Measurements from ENCODE around the gene OPRL1.

Gene OPRL1

DNA sequence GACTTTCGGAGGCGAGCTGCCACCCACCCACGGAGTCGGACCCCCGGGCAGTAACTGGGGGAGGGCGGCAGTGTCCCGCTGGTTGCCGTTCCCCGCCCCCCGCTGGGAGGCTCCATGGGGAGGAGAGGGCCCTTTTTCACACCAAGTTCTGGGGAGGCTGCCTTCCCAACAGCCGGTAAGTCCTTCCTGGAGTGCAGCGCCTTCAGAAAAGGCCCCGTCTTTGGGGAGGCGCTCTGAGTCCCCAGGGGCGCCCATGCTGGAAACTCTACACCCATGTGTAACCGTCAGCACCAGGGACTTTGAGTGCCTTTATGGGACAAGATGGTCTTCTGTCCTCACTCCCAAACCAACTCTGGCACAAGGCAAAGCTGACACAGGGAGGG, 30.0 kb upstream of the OPRL1 start:
- Histone ChIP-seq H3K9ac (ENCODE audit: low read length) (no peak overlapping the region), H3K9me2 (replicated peaks; ENCODE audit: insufficient read depth, low read length) (no peaks in the 10 kb centered on the region), H2AFZ (ENCODE audit: low read depth, low read length, severe bottlenecking) (no peak overlapping the region), H3K9me3 (ENCODE audit: insufficient read depth, low read length) (no peaks in the 10 kb centered on the region), H3F3A (ENCODE audit: insufficient read depth) (no peaks in the 10 kb centered on the region), H3K27ac (ENCODE audit: low read depth, low read length) (no peak overlapping the region), H3K4me3 (ENCODE audit: insufficient read depth, low read length, poor library complexity, severe bottlenecking) (no peak overlapping the region), H3K27me3 (ENCODE audit: low read length) (no peaks in the 10 kb centered on the region), H3K79me2 (ENCODE audit: insufficient read depth, low read length) (no peaks in the 10 kb centered on the region), H4K20me1 (ENCODE audit: low read depth, low read length) (no peaks in the 10 kb centered on the region), H3K4me2 (ENCODE audit: low read depth, low read length, poor library complexity, severe bottlenecking) (no peak overlapping the region), H3K36me3 (ENCODE audit: low read length) (no peaks in the 10 kb centered on the region)
- TF ChIP-seq, protein P1, sequence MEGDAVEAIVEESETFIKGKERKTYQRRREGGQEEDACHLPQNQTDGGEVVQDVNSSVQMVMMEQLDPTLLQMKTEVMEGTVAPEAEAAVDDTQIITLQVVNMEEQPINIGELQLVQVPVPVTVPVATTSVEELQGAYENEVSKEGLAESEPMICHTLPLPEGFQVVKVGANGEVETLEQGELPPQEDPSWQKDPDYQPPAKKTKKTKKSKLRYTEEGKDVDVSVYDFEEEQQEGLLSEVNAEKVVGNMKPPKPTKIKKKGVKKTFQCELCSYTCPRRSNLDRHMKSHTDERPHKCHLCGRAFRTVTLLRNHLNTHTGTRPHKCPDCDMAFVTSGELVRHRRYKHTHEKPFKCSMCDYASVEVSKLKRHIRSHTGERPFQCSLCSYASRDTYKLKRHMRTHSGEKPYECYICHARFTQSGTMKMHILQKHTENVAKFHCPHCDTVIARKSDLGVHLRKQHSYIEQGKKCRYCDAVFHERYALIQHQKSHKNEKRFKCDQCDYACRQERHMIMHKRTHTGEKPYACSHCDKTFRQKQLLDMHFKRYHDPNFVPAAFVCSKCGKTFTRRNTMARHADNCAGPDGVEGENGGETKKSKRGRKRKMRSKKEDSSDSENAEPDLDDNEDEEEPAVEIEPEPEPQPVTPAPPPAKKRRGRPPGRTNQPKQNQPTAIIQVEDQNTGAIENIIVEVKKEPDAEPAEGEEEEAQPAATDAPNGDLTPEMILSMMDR (IDR thresholded peaks at IDR 0.05; ENCODE audit: insufficient read depth, low read length, poor library complexity, severe bottlenecking) = no peak
- TF ChIP-seq EZH2phosphoT487 (conservative IDR thresholded peaks at IDR 0.05; ENCODE audit: low read length) = no peak

DNA sequence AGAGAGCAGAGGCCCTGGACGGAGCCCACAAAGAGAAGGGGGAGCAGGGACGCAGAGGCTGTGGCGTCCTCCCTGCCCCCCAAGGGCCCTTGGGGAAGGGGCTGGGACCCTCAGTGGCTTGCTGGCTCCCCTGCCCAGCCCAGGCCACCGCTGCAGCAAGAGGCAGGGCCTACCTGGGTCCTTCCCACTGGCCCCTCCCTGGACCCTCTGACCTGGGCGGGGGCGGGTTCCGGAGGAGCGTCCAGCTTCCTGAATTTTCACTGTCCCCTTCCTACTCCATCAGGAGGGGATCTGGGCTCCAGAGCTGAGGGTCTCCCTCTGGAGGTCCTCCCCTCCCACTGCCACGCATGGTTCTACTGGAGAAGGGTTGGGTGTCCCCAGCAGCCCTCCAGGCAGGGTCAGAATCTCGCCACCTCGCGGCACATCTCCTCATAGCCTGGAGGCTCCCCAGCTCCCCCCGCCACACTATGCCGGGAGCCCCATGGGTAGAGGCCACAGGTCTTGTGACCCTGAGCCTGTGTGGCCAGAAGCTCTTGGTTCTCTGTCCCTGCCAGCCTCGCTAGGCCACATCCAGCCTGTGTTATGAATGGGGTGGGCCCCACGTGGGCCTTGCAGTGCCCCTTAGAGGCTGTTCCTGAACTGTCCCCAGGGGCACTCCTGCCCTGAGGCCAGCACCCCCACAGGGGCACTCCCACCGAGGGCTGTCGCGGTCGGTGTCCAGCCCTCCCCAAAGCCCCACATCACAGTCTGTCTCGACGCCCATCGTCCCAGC, 29.4 kb upstream of the OPRL1 start:
- Histone ChIP-seq H3K79me2 (ENCODE audit: insufficient read depth, low read length) (no peaks in the 10 kb centered on the region), H3K9me3 (ENCODE audit: insufficient read depth, low read length) (no peaks in the 10 kb centered on the region), H2AFZ (ENCODE audit: low read depth, low read length, severe bottlenecking) (no peak overlapping the region), H3K27me3 (ENCODE audit: low read length) (no peaks in the 10 kb centered on the region), H3K4me2 (ENCODE audit: low read depth, low read length, poor library complexity, severe bottlenecking) (no peak overlapping the region), H3K9me2 (replicated peaks; ENCODE audit: insufficient read depth, low read length) (no peaks in the 10 kb centered on the region), H4K20me1 (ENCODE audit: low read depth, low read length) (no peaks in the 10 kb centered on the region), H3K36me3 (ENCODE audit: low read length) (no peaks in the 10 kb centered on the region), H3K27ac (ENCODE audit: low read depth, low read length) (no peak overlapping the region), H3K9ac (ENCODE audit: low read length) (no peak overlapping the region), H3K4me3 (ENCODE audit: insufficient read depth, low read length, poor library complexity, severe bottlenecking) (no peak overlapping the region), H3F3A (ENCODE audit: insufficient read depth) (no peaks in the 10 kb centered on the region)
- no peak for TF ChIP-seq EZH2phosphoT487 (conservative IDR thresholded peaks at IDR 0.05; ENCODE audit: low read length)
- TF ChIP-seq, protein P1 (IDR thresholded peaks at IDR 0.05; ENCODE audit: insufficient read depth, low read length, poor library complexity, severe bottlenecking) = no peak

DNA sequence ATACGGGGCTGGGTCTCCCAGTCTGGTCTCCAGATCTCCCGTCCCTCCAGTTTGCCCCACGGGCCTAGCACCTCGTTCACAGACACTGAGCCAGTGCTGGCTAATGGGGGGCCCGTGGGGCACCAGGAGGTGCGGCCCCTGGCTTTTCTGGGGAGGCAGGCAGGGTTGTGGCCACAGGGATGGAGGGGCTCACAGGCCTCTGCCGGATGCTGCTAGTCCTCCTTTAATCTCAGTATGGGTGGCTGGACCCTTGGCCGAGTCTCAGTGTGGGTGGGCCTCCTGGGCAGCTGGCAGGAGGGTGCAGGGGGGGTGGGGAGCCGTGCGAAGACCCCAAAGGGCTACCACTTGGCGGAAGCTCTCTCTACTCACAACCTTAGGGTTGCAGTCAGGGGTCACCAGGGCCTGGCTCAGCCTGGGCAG, 28.8 kb upstream of the OPRL1 start:
- H3F3A ChIP-seq (ENCODE audit: insufficient read depth) = no peaks in the 10 kb centered on the region
- H3K4me2 ChIP-seq (ENCODE audit: low read depth, low read length, poor library complexity, severe bottlenecking) = no peak overlapping the region
- no peaks in the 10 kb centered on the region for H4K20me1 ChIP-seq (ENCODE audit: low read depth, low read length)
- H3K9me3 ChIP-seq (ENCODE audit: insufficient read depth, low read length) = no peaks in the 10 kb centered on the region
- H3K9ac ChIP-seq (ENCODE audit: low read length) = no peak overlapping the region
- TF ChIP-seq, protein P1 (IDR thresholded peaks at IDR 0.05; ENCODE audit: insufficient read depth, low read length, poor library complexity, severe bottlenecking) = no peak
- TF ChIP-seq EZH2phosphoT487 (conservative IDR thresholded peaks at IDR 0.05; ENCODE audit: low read length) = no peak
- H2AFZ ChIP-seq (ENCODE audit: low read depth, low read length, severe bottlenecking) = no peak overlapping the region
- H3K27me3 ChIP-seq (ENCODE audit: low read length) = no peaks in the 10 kb centered on the region
- H3K27ac ChIP-seq (ENCODE audit: low read depth, low read length) = no peak overlapping the region
- H3K36me3 ChIP-seq (ENCODE audit: low read length) = no peaks in the 10 kb centered on the region
- H3K4me3 ChIP-seq (ENCODE audit: insufficient read depth, low read length, poor library complexity, severe bottlenecking) = no peak overlapping the region
- H3K79me2 ChIP-seq (ENCODE audit: insufficient read depth, low read length) = no peaks in the 10 kb centered on the region
- no peaks in the 10 kb centered on the region for H3K9me2 ChIP-seq (replicated peaks; ENCODE audit: insufficient read depth, low read length)
